Measurements from ENCODE around the gene RPS25.
"Not testable (repeated sequence)": the region's sequence is repeated elsewhere in the genome, so short reads cannot be mapped to it uniquely, and the experiment has no call there.

RPS25 gene

GRCh38 chr11:118980191-118980881 is 37.8 kb downstream of the RPS25 start:
- no peak overlapping the region for H3K4me3 ChIP-seq (ENCODE audit: low read depth, low read length)

GRCh38 chr11:118979434-118979833 is 38.7 kb downstream of the RPS25 start:
- no peak overlapping the region for H3K4me3 ChIP-seq (ENCODE audit: low read depth, low read length)
- DNase-seq (ENCODE audit: low read depth) = no peak

More at GRCh38 chr11:118980191-118980881, 37.8 kb downstream of the RPS25 start:
- DNase-seq (ENCODE audit: low read depth) = no peak

GRCh38 chr11:118975771-118976709 is 42.1 kb downstream of the RPS25 start:
- no peak overlapping the region for H3K4me3 ChIP-seq (ENCODE audit: low read depth, low read length)
- no peak for DNase-seq (ENCODE audit: low read depth)

- no peak for DNase-seq (ENCODE audit: low read depth)
- no peak overlapping the region for H3K4me3 ChIP-seq (ENCODE audit: low read depth, low read length)
Measured at GRCh38 chr11:118973985-118974384, 44.2 kb downstream of the RPS25 start.

GRCh38 chr11:118971646-118972045 is 46.5 kb downstream of the RPS25 start, which contains the start of gene FOXR1:
Gene FOXR1 (plus strand): TSS chr11:118971761. CDS start chr11:118971932, 171 bp downstream.
- H3K4me3 ChIP-seq (ENCODE audit: low read depth, low read length) = no peak within 1 kb of the TSS
- no peak for DNase-seq (ENCODE audit: low read depth)

- DNase-seq (ENCODE audit: low read depth); H3K4me3 ChIP-seq (ENCODE audit: low read depth, low read length): not testable (repeated sequence)
Measured at GRCh38 chr11:118969508-118969907, 48.6 kb downstream of the RPS25 start.
